Fibroblast of mammary gland (primary cell): ENCODE data around the gene RPL36A.

Experiments
- DNase-seq: peaks from one replicate; pipeline ENCODE4 v3.0.0-alpha.2; 2010; ENCODE audit warnings: low read depth
- H3K4me3 ChIP-seq: 2 replicates; pipeline ENCODE4 v1.5.1; 2011; ENCODE audit warnings: low read depth, mild to moderate bottlenecking, low read length, moderate library complexity; ENCODE audit not compliant: control insufficient read depth
- TF ChIP-seq, protein P1 (sequence below): conservative IDR thresholded peaks from 2 replicates; pipeline ENCODE4 v1.5.1; 2011; ENCODE audit warnings: low read depth, low read length, inconsistent platforms; ENCODE audit not compliant: control insufficient read depth, insufficient read depth

RPL36A gene

DNA sequence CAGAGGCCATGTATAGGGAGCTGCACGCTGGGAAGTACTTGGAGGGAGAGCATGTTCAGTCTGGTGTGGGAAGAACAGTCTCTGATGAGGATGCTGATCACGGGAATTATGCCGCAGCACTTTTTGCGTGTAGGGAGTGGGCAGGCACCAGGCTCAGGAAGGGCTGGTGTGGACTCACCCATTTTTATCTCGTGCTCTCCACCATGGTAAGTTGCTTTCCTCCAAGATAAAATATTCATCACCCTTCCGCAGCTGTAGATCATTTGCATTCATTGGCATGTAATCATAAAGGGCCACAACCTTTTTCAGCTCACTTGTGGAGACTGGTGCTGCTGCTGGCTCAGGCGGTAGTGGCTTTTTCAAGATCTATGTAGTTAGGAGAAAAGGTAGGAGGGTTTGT is 30.4 kb upstream of the RPL36A start:
- TF ChIP-seq, protein P1, sequence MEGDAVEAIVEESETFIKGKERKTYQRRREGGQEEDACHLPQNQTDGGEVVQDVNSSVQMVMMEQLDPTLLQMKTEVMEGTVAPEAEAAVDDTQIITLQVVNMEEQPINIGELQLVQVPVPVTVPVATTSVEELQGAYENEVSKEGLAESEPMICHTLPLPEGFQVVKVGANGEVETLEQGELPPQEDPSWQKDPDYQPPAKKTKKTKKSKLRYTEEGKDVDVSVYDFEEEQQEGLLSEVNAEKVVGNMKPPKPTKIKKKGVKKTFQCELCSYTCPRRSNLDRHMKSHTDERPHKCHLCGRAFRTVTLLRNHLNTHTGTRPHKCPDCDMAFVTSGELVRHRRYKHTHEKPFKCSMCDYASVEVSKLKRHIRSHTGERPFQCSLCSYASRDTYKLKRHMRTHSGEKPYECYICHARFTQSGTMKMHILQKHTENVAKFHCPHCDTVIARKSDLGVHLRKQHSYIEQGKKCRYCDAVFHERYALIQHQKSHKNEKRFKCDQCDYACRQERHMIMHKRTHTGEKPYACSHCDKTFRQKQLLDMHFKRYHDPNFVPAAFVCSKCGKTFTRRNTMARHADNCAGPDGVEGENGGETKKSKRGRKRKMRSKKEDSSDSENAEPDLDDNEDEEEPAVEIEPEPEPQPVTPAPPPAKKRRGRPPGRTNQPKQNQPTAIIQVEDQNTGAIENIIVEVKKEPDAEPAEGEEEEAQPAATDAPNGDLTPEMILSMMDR, result no peak
- H3K4me3 ChIP-seq, result no peak overlapping the region
- DNase-seq, result no peak

DNA sequence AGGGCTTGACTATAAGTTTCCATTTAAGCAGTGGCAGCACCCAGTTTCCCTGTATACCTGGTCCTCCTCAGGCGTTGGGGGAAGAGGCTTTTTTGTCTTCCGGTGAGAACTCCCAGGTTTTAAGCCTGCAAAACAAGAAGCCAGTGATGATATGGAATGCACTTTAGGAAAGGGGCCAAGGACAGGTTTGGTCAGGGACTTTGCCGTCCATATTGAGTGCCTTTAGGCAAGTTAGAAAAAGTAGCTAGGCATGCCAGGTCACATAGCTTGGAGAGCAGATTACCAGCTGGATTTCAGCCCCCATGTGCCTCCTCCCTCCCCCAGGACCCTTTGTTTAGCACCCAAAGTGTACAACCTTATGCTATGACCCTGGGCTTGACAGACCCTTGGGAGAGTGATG is 28.7 kb upstream of the RPL36A start:
- no peak for DNase-seq
- H3K4me3 ChIP-seq, result no peak overlapping the region
- TF ChIP-seq, protein P1, result no peak

DNA sequence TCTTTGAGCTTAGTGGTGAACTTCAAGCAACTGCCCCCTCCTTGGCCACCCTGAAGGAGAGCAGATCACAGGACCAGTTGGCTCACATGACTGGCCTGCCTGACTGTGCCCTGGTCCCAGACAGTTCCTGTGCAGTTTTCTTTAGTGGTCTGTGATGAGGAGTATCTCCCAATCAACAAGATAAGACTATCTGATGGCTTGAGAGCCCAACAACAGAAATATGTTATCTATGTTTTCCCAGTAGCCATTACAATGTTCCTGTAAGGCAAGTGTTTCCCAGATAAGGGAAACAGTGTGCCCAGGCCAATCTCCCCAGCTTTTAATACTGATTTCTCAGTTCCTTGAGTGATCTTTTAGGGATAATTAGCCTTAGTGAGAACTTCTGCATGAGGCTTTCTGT is 28.1 kb upstream of the RPL36A start:
- no peak overlapping the region for H3K4me3 ChIP-seq
- TF ChIP-seq, protein P1, result no peak

DNA sequence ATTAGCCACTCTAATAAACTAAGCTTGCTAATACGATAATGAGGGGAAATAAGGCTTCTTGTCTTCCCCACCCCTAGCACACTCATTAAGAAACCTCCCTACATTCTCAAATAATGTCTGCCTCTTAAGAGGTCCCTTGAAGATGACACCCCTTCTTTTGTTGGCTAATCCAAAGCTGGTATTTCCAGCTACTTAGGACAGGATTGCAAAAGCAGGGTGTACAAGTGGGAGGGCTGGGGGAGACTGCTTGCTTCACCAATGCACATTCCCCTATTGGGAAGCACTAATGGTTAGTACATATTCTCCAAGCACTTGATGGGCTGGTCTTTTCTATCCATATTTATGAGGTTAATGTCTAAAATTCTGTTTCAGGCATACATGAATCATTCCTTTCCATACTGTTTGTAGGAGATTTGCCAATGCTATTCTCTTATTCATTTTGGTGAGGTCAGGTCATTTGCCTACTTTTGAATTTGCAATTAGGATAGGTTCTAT is 25.5 kb upstream of the RPL36A start:
- no peak for DNase-seq
- TF ChIP-seq, protein P1, result no peak
- no peak overlapping the region for H3K4me3 ChIP-seq

More for the DNA sequence above, 28.1 kb upstream of the RPL36A start:
- no peak for DNase-seq

DNA sequence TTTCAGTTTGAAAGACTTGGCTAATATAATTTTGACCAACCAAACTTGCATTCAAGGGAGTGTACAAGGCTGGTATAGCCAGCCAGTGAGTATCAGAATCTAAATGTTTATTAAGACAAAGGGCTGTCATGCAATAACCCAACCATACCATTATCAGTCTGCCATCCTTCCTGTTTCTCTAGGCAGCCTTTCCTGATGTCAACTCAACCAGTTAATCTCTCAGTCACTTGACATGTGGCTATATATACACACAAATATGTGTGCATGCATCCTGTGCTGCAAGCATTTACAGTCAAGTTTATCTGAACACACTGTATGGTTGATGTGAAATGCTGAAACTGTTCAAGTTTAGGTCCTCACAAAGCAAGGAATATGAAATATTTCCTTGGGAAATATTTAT is 22.0 kb upstream of the RPL36A start:
- DNase-seq, result no peak
- H3K4me3 ChIP-seq, result no peak overlapping the region
- TF ChIP-seq, protein P1, result no peak

DNA sequence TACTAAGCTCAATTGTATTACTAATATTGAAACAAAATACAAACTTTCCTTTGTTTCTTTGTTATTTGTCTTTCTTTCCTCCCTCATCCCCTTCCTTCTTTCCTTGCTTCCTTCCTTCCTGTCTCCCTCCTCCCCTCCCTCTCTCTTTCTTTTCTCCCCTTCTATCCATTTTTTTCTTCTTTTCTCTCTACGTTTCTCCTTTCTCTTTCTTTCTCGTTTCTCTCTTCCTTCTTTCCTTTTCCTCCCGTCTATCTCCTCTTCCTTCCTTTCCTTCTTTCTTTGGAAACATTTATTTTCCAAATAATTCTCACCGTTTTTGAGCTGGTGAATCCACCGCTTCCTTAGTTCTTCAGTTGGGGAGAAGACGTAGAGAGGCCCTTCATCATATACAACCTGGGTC is 21.1 kb upstream of the RPL36A start:
- DNase-seq, result no peak
- no peak overlapping the region for H3K4me3 ChIP-seq
- TF ChIP-seq, protein P1, result no peak

DNA sequence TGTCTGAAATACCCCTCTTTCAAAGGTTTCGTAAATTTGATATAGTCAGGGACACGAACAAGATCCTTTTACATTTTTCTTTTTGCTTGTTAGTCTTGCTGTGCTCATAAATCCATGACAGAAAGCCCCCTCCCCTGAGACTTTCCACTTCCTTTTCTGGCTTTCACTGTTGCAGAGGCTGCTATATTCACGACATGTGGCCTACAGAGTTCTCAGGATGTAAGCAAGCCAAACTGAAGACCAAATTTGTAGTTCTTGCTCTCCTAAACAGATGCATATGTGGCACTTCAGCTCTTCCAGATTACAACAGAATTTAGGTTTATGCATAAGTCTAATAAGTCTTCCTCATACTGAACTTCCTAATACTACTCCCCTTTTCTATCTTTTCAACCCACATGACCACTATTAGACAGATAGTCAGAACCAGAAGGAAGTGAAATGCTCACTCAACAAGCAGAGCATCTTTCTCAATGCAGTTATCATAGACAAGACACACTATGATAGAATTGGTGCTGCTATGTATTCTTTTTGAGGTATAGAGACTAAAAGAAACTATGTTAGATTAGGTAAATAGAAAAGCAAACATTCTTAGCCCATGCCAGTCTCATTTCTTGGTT is 19.8 kb upstream of the RPL36A start:
- TF ChIP-seq, protein P1, result no peak
- no peak for DNase-seq
- no peak overlapping the region for H3K4me3 ChIP-seq
